ENCODE measurements around the gene NSFL1C.

- TF ChIP-seq RARB (CRISPR knock-in tag; IDR thresholded peaks at IDR 0.05): no peak
- TF ChIP-seq, protein P1, sequence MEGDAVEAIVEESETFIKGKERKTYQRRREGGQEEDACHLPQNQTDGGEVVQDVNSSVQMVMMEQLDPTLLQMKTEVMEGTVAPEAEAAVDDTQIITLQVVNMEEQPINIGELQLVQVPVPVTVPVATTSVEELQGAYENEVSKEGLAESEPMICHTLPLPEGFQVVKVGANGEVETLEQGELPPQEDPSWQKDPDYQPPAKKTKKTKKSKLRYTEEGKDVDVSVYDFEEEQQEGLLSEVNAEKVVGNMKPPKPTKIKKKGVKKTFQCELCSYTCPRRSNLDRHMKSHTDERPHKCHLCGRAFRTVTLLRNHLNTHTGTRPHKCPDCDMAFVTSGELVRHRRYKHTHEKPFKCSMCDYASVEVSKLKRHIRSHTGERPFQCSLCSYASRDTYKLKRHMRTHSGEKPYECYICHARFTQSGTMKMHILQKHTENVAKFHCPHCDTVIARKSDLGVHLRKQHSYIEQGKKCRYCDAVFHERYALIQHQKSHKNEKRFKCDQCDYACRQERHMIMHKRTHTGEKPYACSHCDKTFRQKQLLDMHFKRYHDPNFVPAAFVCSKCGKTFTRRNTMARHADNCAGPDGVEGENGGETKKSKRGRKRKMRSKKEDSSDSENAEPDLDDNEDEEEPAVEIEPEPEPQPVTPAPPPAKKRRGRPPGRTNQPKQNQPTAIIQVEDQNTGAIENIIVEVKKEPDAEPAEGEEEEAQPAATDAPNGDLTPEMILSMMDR (IDR thresholded peaks at IDR 0.05): no peak
- no peak for TF ChIP-seq POLR2A (IDR thresholded peaks at IDR 0.05; ENCODE audit: low read length)
- TF ChIP-seq, protein P2, sequence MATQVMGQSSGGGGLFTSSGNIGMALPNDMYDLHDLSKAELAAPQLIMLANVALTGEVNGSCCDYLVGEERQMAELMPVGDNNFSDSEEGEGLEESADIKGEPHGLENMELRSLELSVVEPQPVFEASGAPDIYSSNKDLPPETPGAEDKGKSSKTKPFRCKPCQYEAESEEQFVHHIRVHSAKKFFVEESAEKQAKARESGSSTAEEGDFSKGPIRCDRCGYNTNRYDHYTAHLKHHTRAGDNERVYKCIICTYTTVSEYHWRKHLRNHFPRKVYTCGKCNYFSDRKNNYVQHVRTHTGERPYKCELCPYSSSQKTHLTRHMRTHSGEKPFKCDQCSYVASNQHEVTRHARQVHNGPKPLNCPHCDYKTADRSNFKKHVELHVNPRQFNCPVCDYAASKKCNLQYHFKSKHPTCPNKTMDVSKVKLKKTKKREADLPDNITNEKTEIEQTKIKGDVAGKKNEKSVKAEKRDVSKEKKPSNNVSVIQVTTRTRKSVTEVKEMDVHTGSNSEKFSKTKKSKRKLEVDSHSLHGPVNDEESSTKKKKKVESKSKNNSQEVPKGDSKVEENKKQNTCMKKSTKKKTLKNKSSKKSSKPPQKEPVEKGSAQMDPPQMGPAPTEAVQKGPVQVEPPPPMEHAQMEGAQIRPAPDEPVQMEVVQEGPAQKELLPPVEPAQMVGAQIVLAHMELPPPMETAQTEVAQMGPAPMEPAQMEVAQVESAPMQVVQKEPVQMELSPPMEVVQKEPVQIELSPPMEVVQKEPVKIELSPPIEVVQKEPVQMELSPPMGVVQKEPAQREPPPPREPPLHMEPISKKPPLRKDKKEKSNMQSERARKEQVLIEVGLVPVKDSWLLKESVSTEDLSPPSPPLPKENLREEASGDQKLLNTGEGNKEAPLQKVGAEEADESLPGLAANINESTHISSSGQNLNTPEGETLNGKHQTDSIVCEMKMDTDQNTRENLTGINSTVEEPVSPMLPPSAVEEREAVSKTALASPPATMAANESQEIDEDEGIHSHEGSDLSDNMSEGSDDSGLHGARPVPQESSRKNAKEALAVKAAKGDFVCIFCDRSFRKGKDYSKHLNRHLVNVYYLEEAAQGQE (IDR thresholded peaks at IDR 0.05): no peak
- no peak for TF ChIP-seq E2F6 (IDR thresholded peaks at IDR 0.05; ENCODE audit: borderline replicate concordance, low read depth)
- TF ChIP-seq ESRRA (IDR thresholded peaks at IDR 0.05; ENCODE audit: borderline replicate concordance, low read length): no peak
- TF ChIP-seq PHF8 (IDR thresholded peaks at IDR 0.05; ENCODE audit: borderline replicate concordance, low read depth): no peak
- no peak for TF ChIP-seq HMGXB4 (CRISPR knock-in tag; IDR thresholded peaks at IDR 0.05; ENCODE audit: borderline replicate concordance)
Observed at GRCh38 chr20:1436263-1436662, 30.4 kb downstream of the NSFL1C start.

All from A549 (cell line).